SU-DHL-6 (cell line): ENCODE measurements around the gene TNNT2.

Experiments
- H2AFZ ChIP-seq: fragments of 200-600 bp; sonication (generic); 2 replicates; pipeline ENCODE4 v1.6.1; 2014; ENCODE audit warnings: low read depth, mild to moderate bottlenecking, moderate library complexity, mixed read lengths, antibody characterized with exemption, low read length; ENCODE audit not compliant: severe bottlenecking
- H3F3A ChIP-seq: fragments of 200-600 bp; shearing (Covaris generic); 2 replicates; pipeline ENCODE4 v1.6.0; 2016; ENCODE audit warnings: antibody characterized with exemption, mild to moderate bottlenecking; ENCODE audit not compliant: insufficient read depth
- H3K27ac ChIP-seq: fragments of 200-600 bp; sonication (generic); 2 replicates; pipeline ENCODE4 v1.5.1; 2016; ENCODE audit warnings: low read depth, mild to moderate bottlenecking, low read length, moderate library complexity, mixed read lengths
- H3K27me3 ChIP-seq: fragments of 200-600 bp; sonication (generic), shearing (Covaris generic); 2 replicates; pipeline ENCODE4 v1.6.0; 2014; ENCODE audit warnings: mild to moderate bottlenecking, low read length
- H3K36me3 ChIP-seq: fragments of 200-600 bp; sonication (generic); 2 replicates; pipeline ENCODE4 v1.6.1; 2014; ENCODE audit warnings: mild to moderate bottlenecking, low read length, mixed read lengths
- H3K4me2 ChIP-seq: fragments of 300-600, 200-600 bp; shearing (Covaris generic), sonication (generic); 2 replicates; pipeline ENCODE4 v1.6.0; 2014; ENCODE audit warnings: low read length, low read depth, mild to moderate bottlenecking; ENCODE audit not compliant: poor library complexity, severe bottlenecking
- H3K4me3 ChIP-seq: fragments of 200-600 bp; sonication (generic); 2 replicates; pipeline ENCODE4 v1.5.1; 2014; ENCODE audit warnings: antibody characterized with exemption, low read length, mild to moderate bottlenecking, mixed read lengths; ENCODE audit not compliant: insufficient read depth, poor library complexity, severe bottlenecking
- H3K79me2 ChIP-seq: fragments of 200-600 bp; sonication (generic); 2 replicates; pipeline ENCODE4 v1.6.1; 2014; ENCODE audit warnings: mild to moderate bottlenecking, low read length, moderate library complexity; ENCODE audit not compliant: insufficient read depth
- H3K9ac ChIP-seq: fragments of 200-600 bp; sonication (generic); 2 replicates; pipeline ENCODE4 v1.7.0; 2014; ENCODE audit warnings: mild to moderate bottlenecking, low read length
- H3K9me2 ChIP-seq: fragments of 200-600 bp; sonication (generic); replicated peaks from 2 replicates; pipeline ENCODE4 v1.6.1; 2014; ENCODE audit warnings: low read length; ENCODE audit not compliant: insufficient read depth
- H3K9me3 ChIP-seq: fragments of 200-600 bp; sonication (generic); 2 replicates; pipeline ENCODE4 v1.6.1; 2014; ENCODE audit warnings: low read length, mixed read lengths; ENCODE audit not compliant: insufficient read depth
- H4K20me1 ChIP-seq: fragments of 200-600 bp; sonication (generic); 2 replicates; pipeline ENCODE4 v1.6.1; 2014; ENCODE audit warnings: low read depth, mild to moderate bottlenecking, antibody characterized with exemption, low read length, moderate library complexity, mixed read lengths
- CTCF ChIP-seq: fragments of 200-600 bp; sonication (generic); IDR thresholded peaks from one replicate; pipeline ENCODE4 v1.5.1; 2017; ENCODE audit warnings: antibody characterized with exemption, mild to moderate bottlenecking, low read length, moderate library complexity; ENCODE audit not compliant: insufficient read depth, poor library complexity, severe bottlenecking
- EZH2phosphoT487 ChIP-seq: fragments of 200-600 bp; sonication (generic), shearing (Covaris generic); conservative IDR thresholded peaks from 2 replicates; pipeline ENCODE4 v1.6.1; 2018; ENCODE audit warnings: mild to moderate bottlenecking, antibody characterized with exemption, low read length, moderate library complexity, mixed read lengths

The TNNT2 gene

GRCh38 chr1:201354151-201354900 is 23.2 kb downstream of the TNNT2 start:
- Histone ChIP-seq H3K27me3 (no peaks in the 10 kb centered on the region), H3K27ac (no peak overlapping the region)

DNA sequence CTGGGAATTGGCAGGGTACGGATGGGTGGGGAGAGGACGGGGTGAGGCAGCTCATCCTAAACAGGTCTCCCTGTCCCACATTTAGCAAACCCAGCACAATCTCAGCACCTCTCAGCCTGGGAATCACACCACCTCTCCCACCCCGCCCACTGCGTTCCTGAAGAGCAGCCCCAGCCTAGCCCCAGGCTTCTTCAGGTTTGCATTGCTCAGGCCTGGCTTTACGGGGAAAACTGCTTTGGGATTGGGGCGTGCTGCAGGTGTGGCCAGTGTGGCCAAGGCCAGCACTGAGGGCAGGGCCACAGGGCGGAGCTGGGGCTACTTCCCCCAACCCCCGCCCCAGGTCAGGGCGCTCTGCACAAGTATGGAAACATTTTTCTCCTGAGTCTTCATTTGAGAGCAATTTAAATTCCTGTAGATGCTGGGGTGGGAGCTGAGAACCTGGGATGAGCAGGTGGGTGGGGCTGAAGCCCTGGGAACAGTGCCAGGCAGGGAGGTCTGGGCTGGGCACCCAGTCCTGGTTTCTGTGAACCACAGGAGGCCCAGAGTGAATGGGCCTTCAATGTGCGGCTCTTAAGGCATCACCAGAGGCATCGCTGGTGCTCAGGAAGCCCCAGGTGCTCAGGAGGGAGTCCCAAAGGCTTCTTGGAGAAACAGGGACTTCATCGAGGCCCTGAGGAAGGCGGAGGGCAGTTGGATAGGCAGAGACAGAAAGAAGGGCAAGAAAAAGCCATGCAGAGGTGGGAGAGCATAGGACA is 24.1 kb downstream of the TNNT2 start:
- H2AFZ ChIP-seq, result no peak overlapping the region
- H3K79me2 ChIP-seq, result no peaks in the 10 kb centered on the region
- H3K9me3 ChIP-seq, result no peaks in the 10 kb centered on the region
- no peaks in the 10 kb centered on the region for H4K20me1 ChIP-seq
- H3K36me3 ChIP-seq, result no peaks in the 10 kb centered on the region
- TF ChIP-seq EZH2phosphoT487 (no peak), CTCF (no peak)
- no peak overlapping the region for H3K4me2 ChIP-seq
- no peak overlapping the region for H3K4me3 ChIP-seq
- no peaks in the 10 kb centered on the region for H3F3A ChIP-seq
- no peaks in the 10 kb centered on the region for H3K27me3 ChIP-seq
- H3K9me2 ChIP-seq, result no peaks in the 10 kb centered on the region
- H3K9ac ChIP-seq, result no peak overlapping the region
- H3K27ac ChIP-seq, result no peak overlapping the region

More at GRCh38 chr1:201354151-201354900, 23.2 kb downstream of the TNNT2 start:
- Histone ChIP-seq H3K4me3 (no peak overlapping the region), H3K36me3 (no peaks in the 10 kb centered on the region), H3K9ac (no peak overlapping the region), H2AFZ (no peak overlapping the region), H4K20me1 (no peaks in the 10 kb centered on the region), H3K79me2 (no peaks in the 10 kb centered on the region), H3K4me2 (no peak overlapping the region), H3K9me3 (no peaks in the 10 kb centered on the region), H3K9me2 (no peaks in the 10 kb centered on the region), H3F3A (no peaks in the 10 kb centered on the region)
- TF ChIP-seq EZH2phosphoT487 (no peak), CTCF (no peak)

DNA sequence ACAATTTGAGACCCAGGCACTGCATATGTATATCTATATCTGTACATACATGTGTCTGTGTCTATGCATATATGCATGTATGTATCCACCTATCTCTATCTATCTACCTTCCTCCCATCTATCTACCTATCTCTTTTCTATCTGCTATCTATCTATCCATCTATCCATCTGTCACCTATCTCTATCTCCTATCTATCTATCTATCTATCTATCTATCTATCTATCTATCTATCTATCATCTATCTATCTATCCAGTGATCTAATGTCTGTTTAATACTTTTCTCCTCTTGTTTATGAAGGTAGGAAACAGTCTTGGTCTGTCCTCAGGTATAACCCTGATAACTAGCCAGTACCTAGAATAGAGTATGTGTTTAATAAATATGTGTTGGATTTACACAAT is 25.9 kb downstream of the TNNT2 start:
- H2AFZ ChIP-seq, result no peak overlapping the region
- no peaks in the 10 kb centered on the region for H3K79me2 ChIP-seq
- H3F3A ChIP-seq, result no peaks in the 10 kb centered on the region
- H3K4me3 ChIP-seq, result no peak overlapping the region
- H3K27me3 ChIP-seq, result no peaks in the 10 kb centered on the region
- TF ChIP-seq EZH2phosphoT487, result no peak
- no peak for TF ChIP-seq CTCF
- no peaks in the 10 kb centered on the region for H3K36me3 ChIP-seq
- no peak overlapping the region for H3K9ac ChIP-seq
- H3K9me3 ChIP-seq, result no peaks in the 10 kb centered on the region
- no peak overlapping the region for H3K4me2 ChIP-seq
- no peaks in the 10 kb centered on the region for H3K9me2 ChIP-seq
- no peaks in the 10 kb centered on the region for H4K20me1 ChIP-seq
- no peak overlapping the region for H3K27ac ChIP-seq
